Neural cell (in vitro differentiated cells): ENCODE results near the gene RRBP1.

Experiments
- CTCF ChIP-seq: fragments of 450-650 bp; IDR thresholded peaks from 2 replicates; pipeline ENCODE4 v1.5.1; 2014; ENCODE audit warnings: antibody characterized with exemption, mild to moderate bottlenecking, moderate library complexity; ENCODE audit not compliant: poor library complexity, severe bottlenecking
- EP300 ChIP-seq: fragments of 450-650 bp; conservative IDR thresholded peaks from 2 replicates; pipeline ENCODE4 v1.6.1; 2014; ENCODE audit warnings: antibody characterized with exemption, mild to moderate bottlenecking, moderate library complexity; ENCODE audit not compliant: poor library complexity, severe bottlenecking
- EZH2 ChIP-seq: fragments of 200-600, 300-800 bp; shearing (Covaris generic), sonication (generic); IDR thresholded peaks from 2 replicates; pipeline ENCODE4 v1.6.1; 2014; ENCODE audit warnings: antibody characterized with exemption, low read length, borderline replicate concordance, mild to moderate bottlenecking; ENCODE audit not compliant: insufficient read depth, poor library complexity, severe bottlenecking
- POLR2AphosphoS5 ChIP-seq: IDR thresholded peaks from 2 replicates; pipeline ENCODE4 v1.6.1; 2012
- RAD21 ChIP-seq: fragments of 450-650 bp; conservative IDR thresholded peaks from 2 replicates; pipeline ENCODE4 v1.6.1; 2014; ENCODE audit warnings: antibody characterized with exemption, mild to moderate bottlenecking, moderate library complexity

DNA sequence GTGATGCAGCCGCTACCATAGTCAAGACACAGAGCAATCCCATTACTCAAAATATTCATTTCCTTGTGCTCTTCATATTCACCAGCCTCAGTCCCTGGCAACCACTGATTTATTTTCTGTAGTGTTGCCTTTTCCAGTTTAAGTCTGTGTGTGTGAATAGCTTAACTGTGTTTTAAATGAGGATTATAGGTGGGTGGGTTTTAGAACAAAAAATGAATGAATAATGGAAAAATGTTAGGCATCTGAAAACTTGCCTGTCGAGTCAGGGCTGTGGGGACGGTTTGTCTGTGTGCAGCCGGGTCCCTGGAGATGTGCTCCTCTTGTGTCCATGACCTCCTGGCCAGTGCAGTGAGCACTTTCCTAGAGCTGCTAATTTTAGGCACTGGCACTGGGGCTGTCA lies 44.9 kb upstream of the RRBP1 start:
- TF ChIP-seq POLR2AphosphoS5: no peak
- TF ChIP-seq CTCF: no peak
- TF ChIP-seq EP300: no peak
- TF ChIP-seq EZH2: no peak
- no peak for TF ChIP-seq RAD21
